CD4-positive, alpha-beta T cell treated with Interleukin-15 for 4 hours (primary cell): Measurements from ENCODE around the gene SLC6A12.
"Not testable (repeated sequence)": the region's sequence is repeated elsewhere in the genome, so short reads cannot be mapped to it uniquely, and the experiment has no call there.

Source experiments
- DNase-seq: peaks from one replicate; pipeline ENCODE4 v3.0.0-alpha.2; 2020; ENCODE audit warnings: low spot score

Gene SLC6A12

GRCh38 chr12:214003-214741, at the start of gene SLC6A12:
TSS of gene SLC6A12 (minus strand) at chr12:214157. CDS start at chr12:209986, 4,171 bp downstream.
- no peak for DNase-seq

DNA sequence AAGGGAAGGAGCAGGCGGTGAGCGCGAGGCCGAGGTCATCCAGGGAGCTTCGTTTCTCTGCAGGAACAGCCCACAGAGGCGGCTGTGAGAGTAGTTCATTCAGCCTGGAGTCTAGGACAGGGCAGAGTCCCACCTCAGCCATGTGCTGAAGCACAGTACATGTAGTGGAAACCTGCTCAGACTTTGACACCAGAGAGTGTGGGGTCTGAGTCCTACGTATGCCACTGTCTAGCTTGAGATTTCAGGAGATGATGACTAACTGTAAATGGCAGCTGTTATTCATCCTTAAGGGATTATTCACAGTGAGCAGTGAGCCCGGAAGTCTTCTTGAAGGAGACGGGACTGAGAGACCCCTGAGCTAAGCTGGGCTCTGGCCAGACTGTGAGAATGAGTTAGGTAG, 49.6 kb upstream of the SLC6A12 start:
- no peak for DNase-seq

DNA sequence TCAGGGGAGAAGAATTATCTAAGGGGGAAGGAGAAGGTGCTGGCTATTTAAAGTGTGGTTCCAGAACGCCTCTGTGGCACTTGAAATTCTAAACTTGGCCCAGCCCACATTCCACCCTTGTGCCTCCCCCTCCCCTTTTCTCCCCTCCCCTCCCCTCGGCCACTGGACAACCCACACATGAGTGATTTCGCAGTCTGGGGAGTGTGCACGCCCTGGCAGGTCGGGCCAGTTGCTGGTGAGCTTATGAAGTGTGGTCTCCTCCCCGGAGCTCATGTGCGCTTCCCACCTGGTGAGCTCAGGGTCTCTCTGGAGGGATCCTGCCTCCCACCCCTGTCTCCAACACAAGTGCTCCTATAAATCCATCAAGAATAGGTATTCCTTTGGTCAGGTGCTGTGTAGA, 48.9 kb upstream of the SLC6A12 start, which contains the start of gene SLC6A13:
TSS of gene SLC6A13 (minus strand) at position 20 of the 400 bp plus-strand sequence. CDS start 2,784 bp downstream, outside the sequence.
- no peak for DNase-seq

GRCh38 chr12:262113-262512, 48.2 kb upstream of the SLC6A12 start:
- DNase-seq = no peak

GRCh38 chr12:257521-258321, 43.8 kb upstream of the SLC6A12 start:
- no peak for DNase-seq

GRCh38 chr12:256958-257357, 43.0 kb upstream of the SLC6A12 start:
- DNase-seq = no peak

DNA sequence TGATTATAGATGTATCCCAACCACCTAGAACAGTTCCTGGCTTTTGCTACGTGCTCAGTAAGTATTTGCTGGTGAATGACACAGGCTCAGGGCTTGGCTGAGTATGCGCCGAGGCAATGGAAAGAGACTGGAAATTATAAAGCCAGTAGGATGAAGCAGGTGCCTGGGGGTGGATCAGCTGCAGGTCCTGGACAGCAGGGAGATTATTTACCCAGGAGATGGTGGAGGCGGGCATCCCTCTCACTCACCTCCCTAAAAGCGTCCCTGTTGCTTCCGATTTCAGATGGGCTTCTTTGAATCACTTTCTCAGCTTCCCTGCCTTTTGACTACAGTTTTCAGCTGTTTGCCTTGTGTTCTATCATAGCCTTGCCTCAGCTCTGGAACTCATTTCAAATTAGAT, 42.3 kb upstream of the SLC6A12 start:
- no peak for DNase-seq

GRCh38 chr12:254912-255311, 41.0 kb upstream of the SLC6A12 start:
- DNase-seq = no peak

- DNase-seq = no peak
Observed at GRCh38 chr12:254039-254438, 40.1 kb upstream of the SLC6A12 start.

- no peak for DNase-seq
Observed at GRCh38 chr12:253116-253831, 39.3 kb upstream of the SLC6A12 start.

DNA sequence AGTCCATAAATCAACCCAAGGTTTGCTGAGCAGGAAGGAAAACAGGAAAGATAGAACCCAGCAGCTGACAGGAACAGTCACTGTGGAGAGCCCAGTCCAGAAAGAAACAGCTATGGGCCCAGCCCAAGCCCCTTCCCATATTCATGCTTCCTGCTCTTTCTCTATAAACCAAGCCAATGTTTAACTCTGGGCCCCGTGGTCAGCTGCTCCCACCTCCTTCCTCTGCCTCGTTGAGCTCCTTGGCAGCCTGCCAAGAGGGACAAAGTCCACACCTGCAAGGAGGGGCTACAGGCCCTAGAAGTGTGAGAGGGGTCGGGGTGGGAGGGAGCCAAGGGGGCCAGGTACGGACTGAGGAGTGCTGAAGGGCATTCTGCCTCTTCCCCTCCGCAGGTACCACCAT, 38.7 kb upstream of the SLC6A12 start:
- DNase-seq = no peak

DNA sequence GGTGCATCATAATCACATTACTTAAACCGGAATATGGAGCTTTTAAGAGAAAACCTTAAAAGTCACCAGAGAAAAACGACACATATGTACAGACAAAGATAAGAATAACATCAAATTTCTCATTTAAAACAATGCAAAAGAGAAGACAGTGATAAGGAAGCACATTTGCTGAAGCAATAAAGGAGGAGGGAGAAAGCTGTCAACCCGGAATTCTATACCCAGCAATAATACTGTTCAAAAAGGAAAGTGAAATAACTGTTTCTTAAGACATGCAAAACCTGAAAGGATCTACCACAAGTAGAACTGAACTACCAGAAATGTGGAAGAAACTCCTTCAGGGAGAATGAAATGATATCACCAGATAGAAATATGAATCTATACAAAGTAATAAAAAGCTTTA, 33.3 kb upstream of the SLC6A12 start:
- no peak for DNase-seq

DNA sequence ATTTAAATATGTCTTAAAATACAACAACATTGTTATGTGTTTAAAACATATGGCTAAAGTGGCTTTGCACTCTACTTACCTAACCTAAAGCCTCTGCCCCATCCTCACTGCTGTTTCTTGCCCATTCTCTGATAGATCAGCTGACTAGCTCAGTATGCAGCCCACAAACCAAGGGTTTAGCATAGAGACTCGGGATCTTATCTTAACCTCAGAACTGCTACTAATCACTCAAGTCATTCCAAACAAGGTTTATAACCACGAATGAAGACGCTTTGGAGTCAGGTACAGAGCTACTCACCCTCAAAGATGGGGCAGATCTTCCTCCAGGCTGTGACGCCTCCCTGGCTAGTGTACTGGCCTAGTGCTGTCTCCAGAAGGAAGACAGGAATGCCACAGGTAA, 29.4 kb upstream of the SLC6A12 start:
- DNase-seq = no peak

- no peak for DNase-seq
Observed at GRCh38 chr12:242496-242895, 28.5 kb upstream of the SLC6A12 start.

- no peak for DNase-seq
Observed at GRCh38 chr12:241266-241665, 27.3 kb upstream of the SLC6A12 start.

DNA sequence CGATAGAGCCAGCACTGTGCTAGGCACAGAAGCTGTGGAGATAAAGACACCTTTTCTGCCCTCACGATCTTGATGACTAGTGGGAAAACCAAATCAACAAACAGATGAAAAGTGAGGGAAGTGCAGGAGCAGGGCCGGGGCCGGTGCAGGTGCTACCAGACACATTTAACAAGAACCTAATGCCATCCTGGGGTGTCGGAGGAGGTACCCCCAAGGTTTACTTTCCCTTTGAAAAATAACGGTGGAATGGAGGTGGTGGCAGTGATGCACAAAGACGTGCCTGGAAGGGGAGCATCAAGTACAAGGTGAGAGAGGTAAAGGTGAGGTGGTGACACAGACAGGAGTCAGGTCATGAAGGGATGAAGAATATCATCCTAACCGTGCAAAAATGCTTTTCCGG, 26.6 kb upstream of the SLC6A12 start:
- no peak for DNase-seq

- no peak for DNase-seq
Observed at GRCh38 chr12:238736-239398, 24.9 kb upstream of the SLC6A12 start.

- no peak for DNase-seq
Observed at GRCh38 chr12:238116-238515, 24.2 kb upstream of the SLC6A12 start.

GRCh38 chr12:237026-237815, 23.3 kb upstream of the SLC6A12 start:
- DNase-seq = no peak

GRCh38 chr12:236445-236844, 22.5 kb upstream of the SLC6A12 start:
- no peak for DNase-seq

DNA sequence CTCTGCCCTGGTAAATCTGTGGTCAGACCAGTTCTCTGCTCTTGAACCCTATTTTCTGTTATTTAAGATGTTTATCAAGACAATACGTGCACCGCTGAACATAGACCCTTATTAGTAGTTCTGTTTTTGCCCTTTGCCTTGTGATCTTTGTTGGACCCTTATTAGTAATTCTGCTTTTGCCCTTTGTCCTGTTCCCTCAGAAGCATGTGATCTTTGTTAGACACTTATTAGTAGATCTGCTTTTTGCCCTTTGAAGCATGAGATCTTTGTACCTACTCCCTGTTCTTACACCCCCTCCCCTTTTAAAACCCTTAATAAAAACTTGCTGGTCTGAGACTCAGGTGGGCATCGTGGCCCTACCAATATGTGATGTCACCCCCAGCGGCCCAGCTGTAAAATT, 22.0 kb upstream of the SLC6A12 start:
- DNase-seq = not testable (repeated sequence)
